Fibroblast of lung (primary cell): ENCODE data around the gene RNASEH2C. TPM values are rescaled to one million over a fixed set of nuclear protein-coding genes. Genes with fewer than 3 reads are reported as not detected.

Experiments
- DNase-seq, 2 donors: peaks; one replicate each; pipeline versions ENCODE4 v3.0.0 to v3.0.0-alpha.2; 2010; ENCODE audit warnings: low read depth in 2 of 2
- H2AFZ ChIP-seq: 2 replicates; pipeline ENCODE4 v1.5.1; 2012; ENCODE audit warnings: low read length, control low read depth, inconsistent platforms
- H3K27ac ChIP-seq: 2 replicates; pipeline ENCODE4 v1.5.1; 2011; ENCODE audit warnings: low read length, control low read depth; ENCODE audit not compliant: insufficient read depth
- H3K27me3 ChIP-seq: 2 replicates; pipeline ENCODE4 v1.5.1; 2011; ENCODE audit warnings: mild to moderate bottlenecking, low read length; ENCODE audit not compliant: control insufficient read depth, insufficient read depth
- H3K36me3 ChIP-seq: 2 replicates; pipeline ENCODE4 v1.5.1; 2011; ENCODE audit warnings: low read length; ENCODE audit not compliant: control insufficient read depth, insufficient read depth
- H3K4me1 ChIP-seq: 2 replicates; pipeline ENCODE4 v1.5.1; 2011; ENCODE audit warnings: low read length; ENCODE audit not compliant: control insufficient read depth, insufficient read depth; ENCODE audit errors: extremely low read depth
- H3K4me2 ChIP-seq: 2 replicates; pipeline ENCODE4 v1.5.1; 2011; ENCODE audit warnings: low read length, control low read depth; ENCODE audit not compliant: insufficient read depth; ENCODE audit errors: extremely low read depth
- H3K4me3 ChIP-seq, 4 experiments: fragments of 200-600 bp in 1 of 4; sonication (generic) in 1 of 4; replicated peaks in 1 of 4; 2 replicates each; pipeline ENCODE4 v1.5.1; 2011 to 2016; ENCODE audit warnings: low read length in 4 of 4, low read depth in 3 of 4, mild to moderate bottlenecking in 3 of 4, control low read depth in 2 of 4, inconsistent platforms in 1 of 4, mixed read lengths in 1 of 4; ENCODE audit not compliant: insufficient read depth in 1 of 4; ENCODE audit errors: control extremely low read depth in 1 of 4
- H3K79me2 ChIP-seq: 2 replicates; pipeline ENCODE4 v1.5.1; 2012; ENCODE audit warnings: mild to moderate bottlenecking, low read length, inconsistent platforms; ENCODE audit not compliant: control insufficient read depth, insufficient read depth
- H3K9ac ChIP-seq: 2 replicates; pipeline ENCODE4 v1.5.1; 2011; ENCODE audit warnings: mild to moderate bottlenecking, low read length, control low read depth; ENCODE audit not compliant: insufficient read depth
- H3K9me3 ChIP-seq: 2 replicates; pipeline ENCODE4 v1.5.1; 2012; ENCODE audit warnings: low read depth, low read length; ENCODE audit not compliant: control insufficient read depth, insufficient read depth
- H4K20me1 ChIP-seq: 2 replicates; pipeline ENCODE4 v1.5.1; 2011; ENCODE audit warnings: low read length; ENCODE audit not compliant: control insufficient read depth, insufficient read depth; ENCODE audit errors: extremely low read depth
- CTCF ChIP-seq, 2 donors: IDR thresholded peaks in 1 of 2; conservative IDR thresholded peaks in 1 of 2; 1 replicate in 1 of 2; 2 replicates in 1 of 2; pipeline ENCODE4 v1.5.1; 2011 to 2012; ENCODE audit warnings: low read length in 2 of 2, control low read depth in 1 of 2, inconsistent platforms in 1 of 2, low read depth in 1 of 2, mild to moderate bottlenecking in 1 of 2
- EZH2 ChIP-seq: IDR thresholded peaks from 2 replicates; pipeline ENCODE4 v1.5.1; 2012; ENCODE audit warnings: low read length, control low read depth, mild to moderate bottlenecking; ENCODE audit errors: missing control alignments
- polyA plus RNA-seq, 2 donors: library from polyadenylated mRNA; depleted of rRNA in 1 of 2; stranded (reverse) in 1 of 2; unstranded in 1 of 2; fragments of >200 nt; gene quantifications; 2 replicates each; pipeline ENCODE4 v1.2.1, GENCODE V29; 2011 to 2012; ENCODE audit warnings: missing spikeins in 1 of 2
- total RNA-seq: library from RNA; depleted of rRNA; stranded (reverse); fragments of >200 nt; gene quantifications from 2 replicates; pipeline ENCODE4 v1.2.1, GENCODE V29; 2014

The RNASEH2C gene
- total and polyA plus RNA-seq, 2 donors (not counting 1 experiment from before 2014, with no cell fraction given) = 12.6 to 29.1 TPM

GRCh38 chr11:65716302-65716701 is 4.3 kb downstream of the RNASEH2C start:
- Histone ChIP-seq H3K4me1 (peaks cover 8% of the 10 kb centered on the region), H3K27ac (no peak overlapping the region), H3K9me3 (no peaks in the 10 kb centered on the region), H3K27me3 (no peaks in the 10 kb centered on the region), H3K4me3 (no peak overlapping the region), H4K20me1 (no peaks in the 10 kb centered on the region), H2AFZ (no peak overlapping the region), H3K36me3 (peaks cover 46% of the 10 kb centered on the region), H3K9ac (no peak overlapping the region), H3K4me2 (no peak overlapping the region), H3K79me2 (peaks cover 28% of the 10 kb centered on the region)
- TF ChIP-seq CTCF (conservative IDR thresholded peaks at IDR 0.05 in 1 of 2, IDR thresholded peaks at IDR 0.05 in 1 of 2; ENCODE audit: low read depth in 1 of 2, low read length in 2 of 2) (no peak), EZH2 (no peak)
- no peak for DNase-seq

GRCh38 chr11:65714433-65714832 is 6.2 kb downstream of the RNASEH2C start:
- no peak for DNase-seq
- no peak overlapping the region for H3K4me3 ChIP-seq
- no peaks in the 10 kb centered on the region for H3K27me3 ChIP-seq
- H3K9ac ChIP-seq = no peak overlapping the region
- no peaks in the 10 kb centered on the region for H3K9me3 ChIP-seq
- no peaks in the 10 kb centered on the region for H4K20me1 ChIP-seq
- H3K4me1 ChIP-seq = peaks cover 8% of the 10 kb centered on the region
- peaks cover 44% of the 10 kb centered on the region for H3K36me3 ChIP-seq
- no peak overlapping the region for H3K4me2 ChIP-seq
- no peak overlapping the region for H2AFZ ChIP-seq
- H3K79me2 ChIP-seq = peaks cover 23% of the 10 kb centered on the region
- no peak overlapping the region for H3K27ac ChIP-seq
- TF ChIP-seq CTCF (conservative IDR thresholded peaks at IDR 0.05 in 1 of 2, IDR thresholded peaks at IDR 0.05 in 1 of 2; ENCODE audit: low read depth in 1 of 2, low read length in 2 of 2) (no peak), EZH2 (no peak)

- H4K20me1 ChIP-seq = no peaks in the 10 kb centered on the region
- no peak overlapping the region for H2AFZ ChIP-seq
- peaks cover 12% of the 10 kb centered on the region for H3K79me2 ChIP-seq
- H3K4me3 ChIP-seq = peak overlapping the region; percentile 69 to 79 (median 76)
- no peak for DNase-seq
- TF ChIP-seq EZH2 = no peak
- TF ChIP-seq CTCF (conservative IDR thresholded peaks at IDR 0.05 in 1 of 2, IDR thresholded peaks at IDR 0.05 in 1 of 2; ENCODE audit: low read depth in 1 of 2, low read length in 2 of 2) = no peak
- peak overlapping the region; percentile 98 for H3K27ac ChIP-seq
- H3K9ac ChIP-seq = peak overlapping the region; percentile 100
- no peaks in the 10 kb centered on the region for H3K27me3 ChIP-seq
- H3K4me1 ChIP-seq = peaks cover 2% of the 10 kb centered on the region
- peak overlapping the region; percentile 86 for H3K4me2 ChIP-seq
- H3K9me3 ChIP-seq = no peaks in the 10 kb centered on the region
- H3K36me3 ChIP-seq = peaks cover 36% of the 10 kb centered on the region
These were observed 7.2 kb downstream of the RNASEH2C start for GRCh38 chr11:65713212-65713969.
